22Rv1 (cell line): ENCODE measurements around the gene SLF2.

ENCODE experiments used
- H3K27ac ChIP-seq: fragments of 450-650 bp; 2 replicates; pipeline ENCODE4 v1.5.1; 2017
- CTCF ChIP-seq: fragments of 450-650 bp; IDR thresholded peaks from 2 replicates; pipeline ENCODE4 v1.5.1; 2017; ENCODE audit warnings: mild to moderate bottlenecking
- ZFX ChIP-seq: fragments of 450-650 bp; IDR thresholded peaks from 2 replicates; pipeline ENCODE4 v1.6.1; 2017; ENCODE audit warnings: antibody characterized with exemption, borderline replicate concordance

SLF2 gene

GRCh38 chr10:100996678-100997359 is 84.1 kb downstream of the SLF2 start:
- TF ChIP-seq CTCF (no peak), ZFX (no peak)
- peak overlapping the region; percentile 96 for H3K27ac ChIP-seq

GRCh38 chr10:100997360-100998182 is 84.8 kb downstream of the SLF2 start:
- TF ChIP-seq CTCF (peak; percentile 91), ZFX (no peak)
- peak overlapping the region; percentile 96 for H3K27ac ChIP-seq

GRCh38 chr10:100998183-100998990 is 85.6 kb downstream of the SLF2 start:
- TF ChIP-seq CTCF (no peak), ZFX (no peak)
- peak overlapping the region; percentile 96 for H3K27ac ChIP-seq

GRCh38 chr10:100998991-100999741 is 86.4 kb downstream of the SLF2 start:
- peak overlapping the region; percentile 96 for H3K27ac ChIP-seq
- TF ChIP-seq CTCF: peak; percentile 95
- TF ChIP-seq ZFX: no peak

GRCh38 chr10:100999742-101000126 is 87.0 kb downstream of the SLF2 start, which contains the start of gene LZTS2:
LZTS2 (plus strand) TSS chr10:100999808; CDS start chr10:101002539, 2,731 bp downstream.
- TF ChIP-seq ZFX (no peak), CTCF (no peak)
- H3K27ac ChIP-seq: peak within 1 kb of the TSS; percentile 96

GRCh38 chr10:101000127-101000914 is 87.6 kb downstream of the SLF2 start:
- peak overlapping the region; percentile 96 for H3K27ac ChIP-seq
- TF ChIP-seq CTCF: no peak
